Mesodermal cell (in vitro differentiated cells): ENCODE data around the gene SMAD2.

ENCODE experiments used
- H3K27ac ChIP-seq: 2 replicates; pipeline ENCODE4 v1.7.0; 2013; ENCODE audit warnings: mild to moderate bottlenecking, low read depth, low read length, moderate library complexity; ENCODE audit not compliant: severe bottlenecking
- H3K36me3 ChIP-seq: 2 replicates; pipeline ENCODE4 v1.7.1; 2013; ENCODE audit warnings: mild to moderate bottlenecking, low read length, moderate library complexity; ENCODE audit not compliant: control insufficient read depth, insufficient read depth
- H3K4me1 ChIP-seq: one replicate; pipeline ENCODE4 v1.7.1; 2013; ENCODE audit warnings: mild to moderate bottlenecking, low read length; ENCODE audit not compliant: insufficient read depth, control insufficient read depth, poor library complexity, severe bottlenecking
- H3K4me3 ChIP-seq: 2 replicates; pipeline ENCODE4 v1.7.0; 2013; ENCODE audit warnings: low read length, control low read depth, mild to moderate bottlenecking; ENCODE audit not compliant: insufficient read depth, poor library complexity, severe bottlenecking; ENCODE audit errors: extremely low read depth
- H3K9me3 ChIP-seq: 2 replicates; pipeline ENCODE4 v1.7.1; 2013; ENCODE audit warnings: mild to moderate bottlenecking, low read length, moderate library complexity; ENCODE audit not compliant: control insufficient read depth
- WGBS, 2 experiments: methylation state at CpG; one replicate each; pipeline ENCODE4 v1.1.5; 2013; ENCODE audit warnings: missing lambda C conversion rate in 2 of 2; ENCODE audit not compliant: insufficient coverage in 2 of 2; 5-methylcytosine and 5-hydroxymethylcytosine counted together

The SMAD2 gene

GRCh38 chr18:47794725-47795433 is 135.6 kb downstream of the SMAD2 start:
- Histone ChIP-seq H3K36me3 (no peaks in the 10 kb centered on the region), H3K9me3 (no peaks in the 10 kb centered on the region), H3K27ac (no peak overlapping the region), H3K4me1 (peaks cover 11% of the 10 kb centered on the region), H3K4me3 (no peak overlapping the region)
- 82 to 86% methylated on average over 9 of the region's 14 CpGs for WGBS, 2 experiments

DNA sequence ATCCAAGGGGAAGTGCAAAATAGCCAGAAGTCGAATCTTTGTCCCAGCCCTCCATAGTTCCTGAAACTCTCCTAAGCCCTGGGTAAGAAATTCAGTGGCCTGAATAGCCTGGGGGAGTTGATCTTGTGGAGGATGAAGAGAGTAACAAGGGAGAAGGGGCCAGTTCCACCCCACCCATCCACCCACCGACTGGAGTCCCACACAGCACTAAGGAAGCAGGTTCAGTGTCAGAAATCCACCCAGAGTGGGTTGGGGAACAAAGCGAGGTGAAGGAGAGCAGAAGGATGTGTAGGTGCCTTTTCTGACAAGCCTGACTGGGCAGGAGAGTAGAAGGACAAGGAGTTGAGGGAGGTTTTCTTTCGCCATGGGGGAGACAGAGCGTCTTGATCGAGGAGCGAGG is 136.8 kb downstream of the SMAD2 start:
- no peaks in the 10 kb centered on the region for H3K9me3 ChIP-seq
- WGBS, 2 experiments = 86 to 94% methylated on average over 1 to 5 of the region's 7 CpGs
- H3K4me3 ChIP-seq = no peak overlapping the region
- H3K27ac ChIP-seq = no peak overlapping the region
- no peaks in the 10 kb centered on the region for H3K36me3 ChIP-seq
- peaks cover 2% of the 10 kb centered on the region for H3K4me1 ChIP-seq

DNA sequence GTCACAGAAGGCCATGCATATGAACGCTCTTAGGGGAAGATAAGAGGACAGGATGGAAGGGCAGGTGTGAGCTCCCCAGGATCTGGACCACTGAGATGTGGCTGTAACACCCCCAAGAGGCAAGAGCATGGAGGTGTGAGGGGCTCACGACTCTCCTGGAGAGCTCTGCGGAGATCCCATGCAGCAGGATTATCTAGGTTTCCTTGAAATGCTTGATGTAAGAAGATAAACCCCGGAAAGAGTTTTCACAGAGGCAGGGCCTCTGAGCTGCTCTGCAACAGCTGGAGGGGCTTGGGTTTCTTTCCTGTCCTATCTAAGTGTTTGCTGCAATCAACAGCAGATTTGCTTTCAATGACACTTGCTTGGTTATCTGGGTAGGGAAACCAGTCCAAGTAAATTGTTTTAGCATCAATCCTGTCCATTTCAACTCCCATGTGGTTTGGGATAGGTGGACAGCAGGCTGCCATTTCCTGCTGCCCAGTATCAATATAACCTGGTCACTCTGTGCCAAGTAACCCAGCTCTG is 138.9 kb downstream of the SMAD2 start:
- no peaks in the 10 kb centered on the region for H3K4me1 ChIP-seq
- 84 to 96% methylated on average over 3 to 4 of the region's 4 CpGs for WGBS, 2 experiments
- no peaks in the 10 kb centered on the region for H3K9me3 ChIP-seq

GRCh38 chr18:47790036-47790435 is 140.4 kb downstream of the SMAD2 start:
- no peaks in the 10 kb centered on the region for H3K9me3 ChIP-seq
- 83 to 100% methylated on average over 1 of the region's 2 CpGs for WGBS, 2 experiments
- no peak overlapping the region for H3K27ac ChIP-seq
- no peaks in the 10 kb centered on the region for H3K36me3 ChIP-seq
- H3K4me3 ChIP-seq = no peak overlapping the region
- no peaks in the 10 kb centered on the region for H3K4me1 ChIP-seq

More for the DNA sequence above, 138.9 kb downstream of the SMAD2 start:
- Histone ChIP-seq H3K4me3 (no peak overlapping the region), H3K27ac (no peak overlapping the region), H3K36me3 (no peaks in the 10 kb centered on the region)

DNA sequence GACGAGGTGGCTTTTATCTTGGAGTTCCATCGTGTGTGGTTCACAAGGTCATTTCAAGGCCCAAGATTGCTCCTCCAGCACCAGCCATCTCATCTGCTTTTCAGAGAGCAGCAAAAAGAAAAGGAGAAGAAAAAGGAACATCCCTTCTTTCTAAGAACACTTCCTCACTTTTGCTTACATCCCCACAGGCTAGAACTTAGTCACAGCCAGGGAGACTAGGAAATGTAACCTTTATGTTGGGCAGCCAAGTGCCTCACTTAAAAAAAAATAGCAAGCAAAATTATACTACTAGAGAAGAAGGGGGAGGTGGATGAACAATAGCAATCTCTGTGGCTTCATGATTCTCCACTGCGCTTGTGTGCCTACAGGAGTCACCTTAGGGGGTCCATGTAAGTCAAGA is 141.8 kb downstream of the SMAD2 start:
- no peak overlapping the region for H3K4me3 ChIP-seq
- H3K27ac ChIP-seq = no peak overlapping the region
- no peaks in the 10 kb centered on the region for H3K4me1 ChIP-seq
- WGBS, 2 experiments = 80 to 84% methylated on average over 2 of the region's 3 CpGs
- H3K36me3 ChIP-seq = no peaks in the 10 kb centered on the region
- peaks cover 9% of the 10 kb centered on the region for H3K9me3 ChIP-seq

DNA sequence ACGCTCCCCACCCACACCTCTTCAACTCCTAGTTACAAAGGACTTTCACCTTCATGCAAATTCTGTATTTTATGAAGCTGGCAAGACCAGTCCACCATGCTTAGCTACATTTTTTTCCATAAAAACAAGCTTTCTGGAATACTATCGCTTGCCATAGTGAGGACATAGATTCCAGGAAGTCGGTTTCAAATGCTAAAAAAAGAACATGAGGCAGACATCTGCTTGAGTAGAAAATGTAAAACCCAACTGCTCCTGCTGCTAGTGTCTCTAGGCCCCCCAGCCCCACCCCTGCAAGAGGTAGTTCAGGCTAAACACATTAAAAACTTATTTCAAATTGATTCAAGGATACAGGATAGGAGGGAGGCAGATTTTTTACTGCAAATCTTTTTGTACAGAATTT is 148.9 kb downstream of the SMAD2 start:
- H3K9me3 ChIP-seq = peaks cover 9% of the 10 kb centered on the region
- no peaks in the 10 kb centered on the region for H3K36me3 ChIP-seq
- WGBS, 2 experiments = 92 to 96% methylated on average over 2 of the region's 3 CpGs
- no peaks in the 10 kb centered on the region for H3K4me1 ChIP-seq
- no peak overlapping the region for H3K4me3 ChIP-seq
- H3K27ac ChIP-seq = no peak overlapping the region

DNA sequence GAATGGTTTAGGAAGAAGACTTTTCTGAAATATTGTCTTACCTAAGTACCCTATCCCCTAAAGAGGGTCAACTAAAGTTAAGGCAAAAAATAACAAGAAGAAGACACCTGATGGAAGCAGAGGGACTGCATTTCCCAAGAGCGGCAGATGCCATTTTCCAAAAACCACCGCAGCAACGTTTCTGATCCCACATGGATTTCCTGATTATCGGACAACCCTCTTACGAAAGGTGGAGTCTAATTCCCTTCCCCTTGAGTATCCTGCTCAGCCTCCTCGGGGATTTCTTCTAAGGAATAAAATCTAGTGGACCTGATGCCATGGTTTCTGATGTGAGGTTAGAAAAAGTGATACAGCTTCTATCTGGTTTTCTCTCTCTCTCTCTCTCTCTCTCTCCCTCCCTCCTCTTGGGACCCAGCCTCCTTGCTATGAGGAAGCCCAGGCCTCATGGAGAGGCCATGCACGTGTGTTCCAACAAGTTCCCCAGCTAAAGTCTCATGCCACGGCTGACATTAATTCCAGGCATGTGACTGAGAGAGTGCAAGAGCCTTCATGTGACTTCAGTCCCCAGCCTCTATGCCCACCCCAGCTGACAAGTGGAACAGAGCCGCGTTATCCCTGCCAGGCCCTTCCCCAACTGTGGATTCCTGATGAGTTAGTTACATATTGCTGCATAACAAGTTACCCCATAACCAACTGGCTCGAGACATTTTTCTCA is 150.3 kb downstream of the SMAD2 start:
- Histone ChIP-seq H3K36me3 (no peaks in the 10 kb centered on the region), H3K9me3 (peaks cover 9% of the 10 kb centered on the region), H3K4me1 (no peaks in the 10 kb centered on the region), H3K27ac (no peak overlapping the region), H3K4me3 (no peak overlapping the region)
- WGBS, 2 experiments = 91 to 94% methylated on average over 8 to 10 of the region's 11 CpGs

DNA sequence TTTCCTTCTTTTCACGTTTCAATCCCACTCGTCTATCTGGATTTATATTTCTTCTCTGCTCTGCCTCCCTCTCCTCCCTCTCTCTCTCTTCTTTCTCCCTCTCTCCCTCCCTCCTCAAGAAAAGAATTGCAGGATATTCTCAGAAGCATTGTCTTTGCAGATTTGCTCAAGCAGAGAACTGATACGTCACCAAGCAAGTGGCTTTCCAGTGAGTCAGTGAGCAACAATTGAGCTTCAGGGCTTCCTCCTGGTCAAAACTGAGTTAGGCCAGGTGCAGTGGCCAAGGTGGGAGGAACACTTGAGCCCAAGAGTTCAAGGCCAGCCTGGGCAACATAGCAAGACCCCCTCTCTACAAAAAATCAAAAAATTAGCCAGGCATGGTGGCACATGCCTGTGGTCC is 151.1 kb downstream of the SMAD2 start:
- no peak overlapping the region for H3K27ac ChIP-seq
- peaks cover 3% of the 10 kb centered on the region for H3K9me3 ChIP-seq
- no peaks in the 10 kb centered on the region for H3K36me3 ChIP-seq
- H3K4me1 ChIP-seq = no peaks in the 10 kb centered on the region
- H3K4me3 ChIP-seq = no peak overlapping the region
- 72 to 92% methylated on average over 2 to 3 of the region's 3 CpGs for WGBS, 2 experiments

GRCh38 chr18:47777626-47778025 is 152.8 kb downstream of the SMAD2 start:
- no peaks in the 10 kb centered on the region for H3K36me3 ChIP-seq
- H3K4me3 ChIP-seq = no peak overlapping the region
- 83% methylated on average over 1 of the region's 2 CpGs; no CpG with 5 or more reads in 1 of the 2 experiments for WGBS, 2 experiments
- no peaks in the 10 kb centered on the region for H3K9me3 ChIP-seq
- no peak overlapping the region for H3K27ac ChIP-seq
- no peaks in the 10 kb centered on the region for H3K4me1 ChIP-seq

DNA sequence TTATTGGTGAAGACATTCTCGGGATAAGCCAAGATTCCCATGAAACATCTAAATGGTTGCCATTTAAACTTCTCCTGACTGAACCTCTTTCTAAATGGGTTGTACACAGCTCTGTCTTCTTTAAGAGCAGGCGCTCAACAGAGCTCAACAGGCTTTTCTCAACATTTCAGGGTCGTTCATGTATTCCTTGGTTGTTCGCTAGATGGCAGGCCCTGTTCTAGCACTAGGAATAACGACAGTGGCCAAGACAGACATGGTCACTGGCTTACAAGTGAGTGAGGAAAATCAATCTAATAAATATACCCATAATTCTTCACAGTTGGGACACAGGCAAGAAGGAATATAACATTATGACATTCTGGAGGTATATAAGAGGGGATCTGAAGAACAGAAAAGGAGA is 154.5 kb downstream of the SMAD2 start:
- Histone ChIP-seq H3K9me3 (no peaks in the 10 kb centered on the region), H3K4me3 (no peak overlapping the region), H3K27ac (no peak overlapping the region), H3K36me3 (no peaks in the 10 kb centered on the region), H3K4me1 (no peaks in the 10 kb centered on the region)
- WGBS, 2 experiments = 69 to 91% methylated on average over 4 of the region's 5 CpGs

GRCh38 chr18:47773931-47774330 is 156.5 kb downstream of the SMAD2 start:
- 100% methylated on average over 1 of the region's 2 CpGs; no CpG with 5 or more reads in 1 of the 2 experiments for WGBS, 2 experiments
- no peaks in the 10 kb centered on the region for H3K36me3 ChIP-seq
- no peaks in the 10 kb centered on the region for H3K9me3 ChIP-seq
- H3K27ac ChIP-seq = no peak overlapping the region
- H3K4me3 ChIP-seq = no peak overlapping the region
- no peaks in the 10 kb centered on the region for H3K4me1 ChIP-seq
